Gastrocnemius medialis (tissue), 4 donors: Measurements from ENCODE around the gene TPK1. TPM values are rescaled to one million over a fixed set of nuclear protein-coding genes. Genes with fewer than 3 reads are reported as not detected.

Source experiments
- ATAC-seq, 2 donors: fragments of 150-250 bp; one replicate each; pipeline ENCODE4 v1.9.1; 2016
- DNase-seq, 2 donors: peaks; one replicate each; pipeline ENCODE4 v3.0.0-alpha.2; 2019
- H3K27ac ChIP-seq, 4 donors: fragments of 200-600 bp; sonication (generic); 1 replicate in 1 of 4; 2 replicates in 3 of 4; pipeline ENCODE4 v1.5.1; 2016 to 2018; ENCODE audit warnings: mild to moderate bottlenecking in 2 of 4, moderate library complexity in 1 of 4
- H3K27me3 ChIP-seq, 3 donors: fragments of 200-600 bp; sonication (generic) in 2 of 3; 1 replicate in 1 of 3; 2 replicates in 2 of 3; pipeline versions ENCODE4 v1.5.1 to v1.6.0; 2016 to 2019; ENCODE audit warnings: mild to moderate bottlenecking in 1 of 3, moderate library complexity in 1 of 3
- H3K36me3 ChIP-seq, 2 donors: fragments of 200-600 bp; sonication (generic) in 1 of 2; one replicate each; pipeline ENCODE4 v1.5.1; 2017 to 2018
- H3K4me1 ChIP-seq, 2 donors: fragments of 200-600 bp; sonication (generic) in 1 of 2; one replicate each; pipeline ENCODE4 v1.5.1; 2016 to 2017; ENCODE audit warnings: mild to moderate bottlenecking in 2 of 2
- H3K4me3 ChIP-seq, 4 donors: fragments of 200-600 bp; sonication (generic) in 3 of 4; 1 replicate in 1 of 4; 2 replicates in 3 of 4; pipeline ENCODE4 v1.5.1; 2016 to 2019; ENCODE audit warnings: mild to moderate bottlenecking in 2 of 4
- H3K9me3 ChIP-seq, 3 donors: fragments of 200-600 bp; sonication (generic) in 2 of 3; 1 replicate in 1 of 3; 2 replicates in 2 of 3; pipeline ENCODE4 v1.5.1; 2016 to 2019
- POLR2A ChIP-seq, 2 donors: fragments of 450-650 bp; IDR thresholded peaks; one replicate each; pipeline ENCODE4 v1.6.1; 2017; ENCODE audit warnings: antibody characterized with exemption in 2 of 2, mild to moderate bottlenecking in 2 of 2, moderate library complexity in 2 of 2
- in situ Hi-C, 4 donors: fragments of 200-750 bp; cut with MboI; loops; one replicate each; pipeline versions ENCODE4 v1.15.0 to v1.8.0; 2017; ENCODE audit warnings: low sequenced_read_pairs in 4 of 4
- intact Hi-C: fragments of 100-400 bp; cut with DNase I; formaldehyde crosslinking; loops from one replicate; pipeline ENCODE4 v1.15.1; 2023; ENCODE audit warnings: low total_unique reads
- total RNA-seq, 4 donors: library from RNA; depleted of rRNA; stranded (reverse); fragments of >200 nt; gene quantifications; one replicate each; pipeline versions ENCODE4 v1.1.0 to v1.2.3, GENCODE V29; 2016
- TF ChIP-seq, protein P1 (sequence below), 5 experiments: fragments of 450-650 bp in 3 of 5; fragments of 200-600 bp in 2 of 5; sonication (generic) in 2 of 5; IDR thresholded peaks in 4 of 5; conservative IDR thresholded peaks in 1 of 5; 1 replicate in 4 of 5; 2 replicates in 1 of 5; pipeline ENCODE4 v1.5.1; 2016 to 2019; ENCODE audit warnings: antibody characterized with exemption in 5 of 5, mild to moderate bottlenecking in 3 of 5, moderate library complexity in 3 of 5

TPK1 gene
- total RNA-seq, 4 donors from 2014 or later, result 2.0 to 6.9 (median 2.7) TPM

GRCh38 chr7:144404946-144405345, 430.9 kb downstream of the TPK1 start:
- Histone ChIP-seq H3K27ac (no peak overlapping the region), H3K9me3 (no peaks in the 10 kb centered on the region), H3K4me1 (no peaks in the 10 kb centered on the region), H3K27me3 (no peaks in the 10 kb centered on the region), H3K36me3 (no peaks in the 10 kb centered on the region), H3K4me3 (no peak overlapping the region)
- in situ Hi-C loops (no loop called here), intact Hi-C loops (no loop called here)
- ATAC-seq (no peak), DNase-seq (no peak)
- no peak for TF ChIP-seq POLR2A (IDR thresholded peaks at IDR 0.05)
- TF ChIP-seq, protein P1, sequence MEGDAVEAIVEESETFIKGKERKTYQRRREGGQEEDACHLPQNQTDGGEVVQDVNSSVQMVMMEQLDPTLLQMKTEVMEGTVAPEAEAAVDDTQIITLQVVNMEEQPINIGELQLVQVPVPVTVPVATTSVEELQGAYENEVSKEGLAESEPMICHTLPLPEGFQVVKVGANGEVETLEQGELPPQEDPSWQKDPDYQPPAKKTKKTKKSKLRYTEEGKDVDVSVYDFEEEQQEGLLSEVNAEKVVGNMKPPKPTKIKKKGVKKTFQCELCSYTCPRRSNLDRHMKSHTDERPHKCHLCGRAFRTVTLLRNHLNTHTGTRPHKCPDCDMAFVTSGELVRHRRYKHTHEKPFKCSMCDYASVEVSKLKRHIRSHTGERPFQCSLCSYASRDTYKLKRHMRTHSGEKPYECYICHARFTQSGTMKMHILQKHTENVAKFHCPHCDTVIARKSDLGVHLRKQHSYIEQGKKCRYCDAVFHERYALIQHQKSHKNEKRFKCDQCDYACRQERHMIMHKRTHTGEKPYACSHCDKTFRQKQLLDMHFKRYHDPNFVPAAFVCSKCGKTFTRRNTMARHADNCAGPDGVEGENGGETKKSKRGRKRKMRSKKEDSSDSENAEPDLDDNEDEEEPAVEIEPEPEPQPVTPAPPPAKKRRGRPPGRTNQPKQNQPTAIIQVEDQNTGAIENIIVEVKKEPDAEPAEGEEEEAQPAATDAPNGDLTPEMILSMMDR (IDR thresholded peaks at IDR 0.05 in 4 of 5, conservative IDR thresholded peaks at IDR 0.05 in 1 of 5), result no peak

DNA sequence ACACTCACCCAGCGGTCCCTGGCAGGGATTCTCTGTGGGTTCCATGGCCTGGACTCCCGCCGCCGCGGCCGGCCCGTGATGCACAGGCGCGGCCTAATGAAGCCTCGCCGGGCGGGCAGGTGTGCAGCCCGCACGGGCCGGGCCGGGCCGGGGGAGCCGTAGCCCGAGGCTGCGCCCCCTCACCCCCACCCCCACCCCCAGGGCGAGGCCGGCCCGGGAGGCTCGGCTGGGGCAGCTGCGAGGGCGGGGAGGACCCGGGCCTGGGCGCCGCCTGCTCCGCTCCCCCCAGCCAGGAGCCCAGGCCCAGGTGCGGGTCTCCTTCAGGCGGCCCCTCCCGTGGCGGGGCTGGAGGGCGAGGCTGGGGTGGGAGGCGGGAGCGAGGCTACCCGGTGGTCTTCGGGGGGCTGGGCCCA, 432.2 kb downstream of the TPK1 start, which contains the start of gene NOBOX:
Gene NOBOX, minus strand, starts transcription at position 45 of the 413 bp plus-strand sequence.
- TF ChIP-seq, protein P1 (IDR thresholded peaks at IDR 0.05 in 4 of 5, conservative IDR thresholded peaks at IDR 0.05 in 1 of 5), result no peak
- TF ChIP-seq POLR2A (IDR thresholded peaks at IDR 0.05), result no peak
- Histone ChIP-seq H3K9me3 (no peaks in the 10 kb centered on the region), H3K4me1 (no peaks in the 10 kb centered on the region), H3K27me3 (no peaks in the 10 kb centered on the region), H3K36me3 (no peaks in the 10 kb centered on the region), H3K4me3 (no peak within 1 kb of the TSS), H3K27ac (no peak within 1 kb of the TSS)
- in situ Hi-C loops (no loop called here), intact Hi-C loops (no loop called here)
- ATAC-seq (no peak), DNase-seq (no peak)

DNA sequence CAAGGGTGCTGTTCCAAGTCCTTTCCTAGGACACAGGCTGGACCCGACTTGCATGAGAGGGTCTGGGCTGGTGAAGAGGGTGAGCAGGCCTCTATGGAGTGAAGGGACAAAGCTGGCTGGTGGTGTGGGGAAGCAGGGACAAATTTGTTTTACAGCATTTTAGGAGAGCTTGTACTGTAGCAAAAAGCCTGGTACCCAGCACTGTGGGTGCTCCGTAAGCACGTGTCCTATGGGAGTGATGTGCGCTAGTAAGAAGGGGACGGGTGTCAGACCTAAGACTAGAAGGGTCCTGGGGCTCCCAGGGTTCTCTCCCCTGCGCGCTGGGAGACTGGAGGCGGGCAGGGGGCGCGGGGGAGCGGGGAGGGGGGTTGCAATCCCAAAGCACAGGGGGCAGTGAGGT, 432.8 kb downstream of the TPK1 start:
- no peaks in the 10 kb centered on the region for H3K4me1 ChIP-seq
- TF ChIP-seq, protein P1 (IDR thresholded peaks at IDR 0.05 in 4 of 5, conservative IDR thresholded peaks at IDR 0.05 in 1 of 5), result no peak
- no peak for TF ChIP-seq POLR2A (IDR thresholded peaks at IDR 0.05)
- no peaks in the 10 kb centered on the region for H3K9me3 ChIP-seq
- no peaks in the 10 kb centered on the region for H3K36me3 ChIP-seq
- no peak overlapping the region for H3K27ac ChIP-seq
- H3K4me3 ChIP-seq, result no peak overlapping the region
- intact Hi-C loops (no loop called here), in situ Hi-C loops (no loop called here)
- no peaks in the 10 kb centered on the region for H3K27me3 ChIP-seq
- DNase-seq (no peak), ATAC-seq (no peak)
